M059J (cell line): ENCODE results near the gene AOPEP. TPM values are rescaled to one million over a fixed set of nuclear protein-coding genes. Genes with fewer than 3 reads are reported as not detected.
A peak's percentile ranks its signal among the peaks of the same experiment; 100 is the strongest.
"Not testable (repeated sequence)": the region's sequence is repeated elsewhere in the genome, so short reads cannot be mapped to it uniquely, and the experiment has no call there.

Source experiments
- DNase-seq: peaks from one replicate; pipeline ENCODE4 v3.0.0-alpha.2; 2012; ENCODE audit warnings: low read depth
- total RNA-seq: library from RNA; depleted of rRNA; stranded (reverse); fragments of >200 nt; shearing (Covaris generic); gene quantifications from 2 replicates; pipeline ENCODE4 v1.2.3, GENCODE V29; 2014

The AOPEP gene
- total RNA-seq, 1 experiment from 2014 or later: 120 TPM

- DNase-seq: peak; percentile 90
These were observed 121.0 kb downstream of the AOPEP start for GRCh38 chr9:94847486-94847885.

DNA sequence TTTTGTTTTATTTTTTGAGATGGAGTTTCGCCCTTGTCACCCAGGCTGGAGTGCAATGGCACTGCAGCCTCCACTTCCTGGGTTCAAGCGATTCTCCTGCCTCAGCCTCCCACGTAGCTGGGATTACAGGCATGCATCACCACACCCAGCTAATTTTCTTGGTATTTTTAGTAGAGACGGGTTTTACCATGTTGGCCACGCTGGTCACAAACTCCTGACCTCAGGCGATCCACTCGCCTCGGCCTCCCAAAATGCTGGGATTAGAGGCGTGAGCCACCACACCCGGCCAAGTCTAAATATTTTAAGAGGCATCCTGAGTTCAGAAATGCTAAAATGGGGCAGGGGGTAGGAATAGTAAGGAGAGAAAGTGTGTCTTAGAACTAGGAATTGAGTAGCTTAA lies 122.3 kb downstream of the AOPEP start:
- DNase-seq: not testable (repeated sequence)

- no peak for DNase-seq
These were observed 124.3 kb downstream of the AOPEP start for GRCh38 chr9:94850540-94851434.

DNA sequence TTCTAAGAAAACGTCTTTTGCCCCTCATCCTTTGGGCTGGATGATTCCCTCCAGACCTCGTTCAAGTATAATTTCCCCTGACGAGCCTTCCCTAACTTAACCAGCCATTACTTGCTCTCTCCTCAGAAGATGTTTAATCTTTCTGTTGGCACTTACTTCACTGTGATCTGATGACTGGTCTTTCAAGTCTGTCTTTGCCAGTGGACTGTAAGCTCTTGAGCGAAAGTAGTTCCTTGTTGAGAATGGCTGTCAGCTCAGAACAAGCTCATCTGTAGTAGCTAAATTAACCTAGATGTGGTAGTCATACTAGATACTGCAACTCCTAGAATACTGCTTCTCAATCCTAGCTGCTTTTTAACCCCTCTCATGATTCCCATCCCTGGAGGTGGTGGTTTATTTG lies 125.0 kb downstream of the AOPEP start:
- no peak for DNase-seq

GRCh38 chr9:94851892-94852291 lies 125.4 kb downstream of the AOPEP start:
- DNase-seq: no peak

DNA sequence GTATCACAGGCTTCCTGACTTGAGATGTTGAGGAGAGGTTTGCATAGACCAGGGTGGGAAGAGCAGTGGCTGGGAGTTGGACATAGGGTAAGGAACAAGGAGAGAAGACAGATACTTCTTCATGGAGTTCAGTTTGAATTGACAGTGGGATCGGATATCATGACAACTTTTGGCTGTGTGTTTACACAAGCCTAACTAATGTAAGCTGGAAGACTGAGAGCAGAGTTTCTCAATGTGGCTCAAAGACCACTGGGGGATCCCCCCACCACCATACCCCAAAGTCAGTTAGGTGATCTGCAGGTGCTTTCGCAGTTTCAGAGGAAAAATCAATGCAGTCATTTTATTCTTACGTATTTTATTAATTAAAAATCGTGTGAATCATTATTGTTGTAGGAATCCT lies 125.9 kb downstream of the AOPEP start:
- no peak for DNase-seq

DNA sequence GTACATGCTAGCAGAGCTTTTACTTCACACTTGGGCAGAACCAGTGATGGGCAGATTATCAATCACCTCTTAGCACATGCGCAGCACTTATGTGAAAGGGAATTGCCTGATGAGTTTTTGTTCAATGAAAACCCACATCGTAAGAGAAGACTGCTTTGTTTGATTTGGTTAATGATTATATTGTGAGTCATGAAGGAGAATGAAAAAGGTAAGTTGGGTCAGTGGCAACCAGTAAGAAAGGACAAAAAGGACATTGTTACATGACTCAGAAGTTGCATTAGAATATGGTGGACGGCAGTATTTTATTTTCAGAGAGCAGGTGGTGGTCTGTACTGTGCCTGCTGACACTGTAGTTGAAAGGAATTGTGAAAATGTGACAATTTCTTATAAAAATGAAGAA lies 127.4 kb downstream of the AOPEP start:
- peak; percentile 57 for DNase-seq

DNA sequence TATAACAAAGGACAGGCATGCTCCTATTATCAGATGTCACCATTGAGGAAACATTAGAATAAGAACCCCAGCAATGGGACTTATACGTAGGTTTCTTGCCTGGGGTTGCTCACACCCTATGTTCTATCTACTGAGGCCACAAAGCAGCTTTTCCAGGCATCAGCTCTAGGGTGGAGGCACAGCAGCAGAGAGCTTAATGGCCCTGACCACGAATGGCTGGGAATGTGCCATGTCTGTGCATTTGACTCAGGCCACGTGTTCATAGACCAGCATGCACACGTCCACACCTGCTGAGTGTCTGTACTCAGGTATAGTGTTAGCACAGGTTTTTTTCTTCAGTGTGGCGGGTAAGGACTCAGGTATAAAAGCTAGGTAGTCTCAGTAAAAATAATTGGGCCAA lies 129.4 kb downstream of the AOPEP start:
- DNase-seq: peak; percentile 29

- DNase-seq: no peak
These were observed 131.3 kb downstream of the AOPEP start for GRCh38 chr9:94857791-94858190.

DNA sequence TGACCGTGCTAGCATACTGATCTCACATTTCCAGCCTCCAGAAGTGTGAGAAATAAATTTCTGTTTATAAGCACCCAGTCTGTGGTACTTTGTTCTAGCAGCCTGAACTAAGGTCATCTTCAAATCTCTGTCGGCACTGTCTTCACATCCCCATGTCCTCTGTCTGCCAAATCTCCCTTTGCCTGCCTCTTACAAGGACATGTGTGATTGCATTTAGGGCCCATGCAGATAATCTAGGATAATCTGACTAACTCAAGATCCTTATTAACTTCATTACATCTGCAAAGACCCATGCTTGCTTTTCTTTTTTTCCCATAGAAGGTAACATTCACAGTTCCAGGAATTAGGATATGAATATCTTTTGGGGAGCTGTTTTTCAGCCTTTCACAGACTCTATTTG lies 132.7 kb downstream of the AOPEP start:
- DNase-seq: no peak

- no peak for DNase-seq
These were observed 133.4 kb downstream of the AOPEP start for GRCh38 chr9:94859891-94860290.

- peak; percentile 97 for DNase-seq
These were observed 134.4 kb downstream of the AOPEP start for GRCh38 chr9:94860678-94861588.

DNA sequence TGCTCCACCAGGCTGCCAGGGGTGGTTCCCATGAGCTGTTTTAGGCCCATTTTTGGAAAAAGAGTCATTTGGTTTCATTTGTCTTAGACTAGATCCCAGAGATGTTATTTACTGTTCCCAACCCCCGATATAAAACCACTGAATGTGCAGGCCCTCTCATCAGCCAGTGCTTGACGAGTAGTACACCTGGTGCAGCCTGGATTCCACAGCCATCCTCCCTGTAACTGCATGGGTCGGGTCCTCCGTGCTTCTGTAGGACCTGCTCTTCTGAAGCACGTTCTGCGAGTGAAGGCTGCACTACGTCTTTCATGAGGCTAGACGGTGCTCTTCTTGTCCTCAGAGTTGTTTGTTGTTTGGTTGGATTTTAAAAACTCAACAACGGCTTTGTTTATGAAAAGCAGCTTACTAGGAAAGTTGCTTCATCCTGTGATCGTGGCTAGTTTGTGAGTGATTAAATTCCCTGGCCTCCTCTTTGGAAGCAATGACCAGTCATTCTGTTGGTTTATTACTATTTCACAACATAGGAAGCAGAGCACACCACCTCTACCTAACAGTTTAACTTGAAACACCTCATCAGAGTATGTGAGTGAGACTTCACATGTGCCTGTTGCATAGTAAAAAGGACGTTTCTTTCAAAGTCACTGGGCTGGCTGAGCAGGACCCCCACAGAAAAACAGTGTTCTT lies 135.2 kb downstream of the AOPEP start:
- peak; percentile 93 for DNase-seq

GRCh38 chr9:94864196-94864595 lies 137.7 kb downstream of the AOPEP start:
- DNase-seq: peak; percentile 59

DNA sequence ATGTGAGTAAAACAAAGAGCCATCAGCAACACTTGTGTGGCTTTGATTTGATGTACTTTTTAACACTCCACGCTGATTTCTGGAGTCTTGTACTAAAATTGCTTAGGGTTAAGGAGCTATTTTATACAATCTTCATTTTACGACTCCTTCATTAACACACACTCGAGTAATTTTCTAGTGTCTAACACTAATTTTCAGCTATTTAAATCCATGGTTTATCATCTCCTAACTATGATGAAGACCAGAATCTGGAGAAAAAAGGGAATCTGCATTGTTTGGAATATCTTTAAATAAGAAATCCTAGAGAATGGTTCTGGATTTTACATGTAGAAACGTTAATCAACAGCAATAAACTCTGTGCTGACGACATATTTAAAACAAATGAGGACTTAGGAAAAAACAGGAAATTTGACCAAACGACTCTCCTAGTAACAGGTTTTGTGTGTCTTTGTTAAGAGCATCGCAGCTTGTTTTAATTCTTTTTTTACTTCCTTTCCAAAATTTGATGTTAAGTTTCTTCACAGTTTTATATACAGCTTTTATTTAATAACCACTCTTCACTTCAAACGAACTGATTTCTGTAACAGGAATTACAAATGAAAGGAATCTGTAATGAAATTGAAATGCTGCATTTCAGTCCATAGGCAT lies 138.5 kb downstream of the AOPEP start:
- peak; percentile 38 for DNase-seq

DNA sequence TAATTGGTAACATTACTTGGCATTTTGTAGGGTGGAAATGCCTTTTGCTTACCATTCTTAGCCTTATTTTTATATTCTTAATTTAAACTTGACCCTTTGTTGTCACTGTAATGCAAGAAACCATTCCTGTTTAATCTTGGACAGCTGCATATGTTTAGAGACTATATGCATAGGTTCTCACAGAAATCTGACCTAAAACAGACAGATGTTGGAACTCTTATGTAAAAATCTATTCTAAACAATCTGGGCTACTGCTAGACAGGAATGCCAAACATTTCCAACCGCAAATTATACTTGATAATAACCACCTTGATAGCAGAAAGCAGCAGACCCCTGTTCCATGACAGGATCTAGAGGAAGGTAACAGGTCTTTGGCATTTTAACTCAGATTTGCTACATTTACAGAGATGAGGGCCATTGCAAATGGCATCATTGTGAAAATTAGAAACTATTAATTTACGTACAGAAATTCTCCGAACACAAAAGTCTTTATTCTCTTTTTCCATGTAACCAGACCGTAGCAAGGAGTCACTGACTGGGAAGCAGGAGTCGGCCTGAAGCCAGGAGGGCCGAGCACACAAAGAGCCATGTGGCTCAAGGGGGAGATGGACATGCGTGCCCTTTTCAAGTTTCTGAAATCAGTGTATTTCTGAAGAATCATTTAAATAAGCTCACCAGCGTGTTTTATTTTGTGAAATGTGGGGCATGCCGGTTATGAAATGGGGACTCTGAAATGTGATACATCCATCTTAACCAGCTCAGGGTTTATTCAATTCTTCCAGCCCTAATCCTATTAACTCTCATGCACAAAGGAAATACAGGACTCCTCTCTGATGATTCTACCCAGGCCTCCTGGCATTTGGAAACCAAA lies 139.3 kb downstream of the AOPEP start:
- DNase-seq: peak; percentile 81

GRCh38 chr9:94866770-94867169 lies 140.3 kb downstream of the AOPEP start:
- DNase-seq: peak; percentile 29

DNA sequence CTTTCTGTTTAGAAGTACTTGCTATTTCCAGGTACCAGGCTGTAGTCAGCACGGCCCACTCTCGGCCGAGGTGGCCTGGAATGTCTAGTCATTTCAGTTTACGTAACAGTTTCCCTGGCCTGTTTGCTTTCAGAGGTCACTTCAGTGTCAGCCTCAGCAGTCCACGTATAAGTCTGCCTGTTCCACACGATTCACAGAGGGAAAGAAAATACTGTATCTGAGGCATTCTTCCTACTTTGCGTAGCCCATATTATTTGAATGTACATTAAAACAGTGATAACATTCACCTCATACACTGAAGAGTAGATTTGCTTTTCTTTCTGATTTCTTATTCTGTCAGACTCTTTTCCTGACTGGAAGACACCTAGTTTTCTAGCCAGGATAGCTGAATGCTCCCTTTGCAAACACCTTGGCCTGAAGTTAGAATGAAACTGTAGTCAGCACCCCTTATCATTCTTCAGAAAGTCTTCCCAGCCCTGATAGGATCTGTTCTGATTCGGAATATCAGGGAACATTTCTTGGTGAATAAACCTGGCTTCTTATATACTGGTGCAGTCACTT lies 140.9 kb downstream of the AOPEP start:
- DNase-seq: peak; percentile 94

DNA sequence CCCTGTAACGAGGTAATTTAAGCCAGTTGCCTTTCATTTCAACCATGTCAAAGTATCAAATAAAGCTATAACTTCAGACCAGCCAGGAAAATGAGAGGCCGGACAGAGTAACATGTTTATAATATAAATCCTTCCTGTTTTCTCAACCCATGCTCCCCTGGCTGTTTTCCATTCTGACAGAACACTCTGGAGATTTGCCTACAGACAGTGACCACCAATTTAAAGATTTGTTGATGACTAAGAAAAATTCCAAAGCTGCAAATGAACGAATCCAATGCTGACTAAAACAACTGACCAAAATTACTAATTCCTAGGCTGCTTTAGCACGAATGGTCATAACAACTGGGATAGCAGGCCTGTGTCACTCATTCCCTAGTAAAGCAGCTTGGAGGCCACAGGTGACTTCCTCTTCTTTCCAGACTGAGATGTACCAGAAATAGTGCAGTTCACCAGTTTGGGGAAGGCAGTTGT lies 141.4 kb downstream of the AOPEP start:
- DNase-seq: peak; percentile 99

- DNase-seq: peak; percentile 28
These were observed 142.0 kb downstream of the AOPEP start for GRCh38 chr9:94868464-94868863.
